Sigmoid colon (tissue), 7 donors: Measurements from ENCODE around the gene APBA3. TPM values are rescaled to one million over a fixed set of nuclear protein-coding genes. Genes with fewer than 3 reads are reported as not detected.

ENCODE experiments used
- DNase-seq: peaks from one replicate; pipeline ENCODE4 v3.0.0-alpha.2; 2019
- H3K27ac ChIP-seq, 4 donors: fragments of 200-600 bp; sonication (generic); one replicate each; pipeline ENCODE4 v1.5.1; 2016 to 2019; ENCODE audit warnings: mild to moderate bottlenecking in 1 of 4
- H3K27me3 ChIP-seq, 3 donors: fragments of 200-600 bp; sonication (generic); one replicate each; pipeline ENCODE4 v1.5.1; 2019; ENCODE audit warnings: mild to moderate bottlenecking in 1 of 3
- H3K36me3 ChIP-seq, 4 donors: fragments of 200-600 bp; sonication (generic); one replicate each; pipeline ENCODE4 v1.5.1; 2016 to 2019
- H3K4me1 ChIP-seq, 4 donors: fragments of 200-600 bp; sonication (generic); one replicate each; pipeline ENCODE4 v1.5.1; 2017 to 2019
- H3K4me3 ChIP-seq, 4 donors: fragments of 200-600 bp; sonication (generic); one replicate each; pipeline ENCODE4 v1.5.1; 2017 to 2019; ENCODE audit warnings: mild to moderate bottlenecking in 2 of 4, moderate library complexity in 1 of 4
- H3K9me3 ChIP-seq, 4 donors: fragments of 200-600 bp in 3 of 4; sonication (generic) in 3 of 4; one replicate each; pipeline versions ENCODE4 v1.5.1 to v1.6.1; 2013 to 2019
- CTCF ChIP-seq, 4 experiments: fragments of 450-650 bp in 3 of 4; fragments of 200-600 bp in 1 of 4; IDR thresholded peaks; one replicate each; pipeline ENCODE4 v1.5.1; 2016 to 2019; ENCODE audit warnings: antibody characterized with exemption in 4 of 4, mild to moderate bottlenecking in 3 of 4, moderate library complexity in 2 of 4
- EP300 ChIP-seq, 4 donors: sonication (generic); formaldehyde crosslinking; IDR thresholded peaks; one replicate each; pipeline ENCODE4 v1.6.1; 2017; ENCODE audit warnings: antibody characterized with exemption in 4 of 4
- POLR2A ChIP-seq, 2 donors: fragments of 450-650 bp; IDR thresholded peaks; one replicate each; pipeline ENCODE4 v1.6.1; 2016; ENCODE audit warnings: antibody characterized with exemption in 2 of 2, mild to moderate bottlenecking in 2 of 2, moderate library complexity in 2 of 2
- POLR2AphosphoS5 ChIP-seq, 4 donors: sonication (generic); formaldehyde crosslinking; IDR thresholded peaks; one replicate each; pipeline ENCODE4 v1.6.1; 2017; ENCODE audit warnings: antibody characterized with exemption in 4 of 4
- WGBS, 2 donors: extraction: QIAGEN DNeasy Blood & Tissue Kit; methylation state at CpG; one replicate each; pipeline ENCODE4 v1.1.7; 2013; 5-methylcytosine and 5-hydroxymethylcytosine counted together
- intact Hi-C: fragments of 100-400 bp; cut with DNase I; formaldehyde crosslinking; loops from one replicate; pipeline ENCODE4 v1.15.1; 2023
- polyA plus RNA-seq, 3 donors: library from polyadenylated mRNA; stranded (reverse); fragments of 200-250 nt; gene quantifications; one replicate each; pipeline ENCODE4 v1.2.3, GENCODE V29; 2013
- total RNA-seq, 4 donors: library from RNA; depleted of rRNA; stranded (reverse); fragments of >200 nt; gene quantifications; one replicate each; pipeline ENCODE4 v1.1.0, GENCODE V29; 2016
- donor health status: healthy with polysubstance abuse.
- donor health status: Bipolar disorder and iron deficiency.
- donor health status: healthy.

The APBA3 gene
- total and polyA plus RNA-seq, 7 donors, result 12.0 to 42.9 (median 17.8) TPM

GRCh38 chr19:3745363-3746045 lies 16.0 kb downstream of the APBA3 start:
- WGBS, 2 donors, result 62 to 68% methylated on average over 8 of the region's 8 CpGs
- no peak overlapping the region for H3K27ac ChIP-seq
- H3K36me3 ChIP-seq, result peaks cover 0 to 12% (median 5%) of the 10 kb centered on the region in 4 donors

GRCh38 chr19:3743486-3743885 lies 18.0 kb downstream of the APBA3 start:
- Histone ChIP-seq H3K4me1 (no peaks in the 10 kb centered on the region), H3K4me3 (no peak overlapping the region), H3K9me3 (no peaks in the 10 kb centered on the region), H3K27ac (no peak overlapping the region), H3K27me3 (peaks cover 0 to 21% (median 0%) of the 10 kb centered on the region in 3 donors), H3K36me3 (no peaks in the 10 kb centered on the region)
- no peak for TF ChIP-seq CTCF (IDR thresholded peaks at IDR 0.05)
- no peak for TF ChIP-seq POLR2A (IDR thresholded peaks at IDR 0.05)
- no peak for TF ChIP-seq EP300 (IDR thresholded peaks at IDR 0.05)
- no peak for TF ChIP-seq POLR2AphosphoS5 (IDR thresholded peaks at IDR 0.05)
- 90 to 97% methylated on average over 2 of the region's 2 CpGs for WGBS, 2 donors
- intact Hi-C loops, result no loop called here
- no peak for DNase-seq

More at GRCh38 chr19:3745363-3746045, 16.0 kb downstream of the APBA3 start:
- Histone ChIP-seq H3K27me3 (peaks cover 0 to 21% (median 0%) of the 10 kb centered on the region in 3 donors), H3K4me3 (no peak overlapping the region), H3K4me1 (no peaks in the 10 kb centered on the region), H3K9me3 (no peaks in the 10 kb centered on the region)
- TF ChIP-seq POLR2A (IDR thresholded peaks at IDR 0.05), result no peak
- no peak for TF ChIP-seq EP300 (IDR thresholded peaks at IDR 0.05)
- TF ChIP-seq POLR2AphosphoS5 (IDR thresholded peaks at IDR 0.05), result no peak
- intact Hi-C loops, result no loop called here
- DNase-seq, result no peak

GRCh38 chr19:3740431-3740830 lies 21.1 kb downstream of the APBA3 start:
- no peaks in the 10 kb centered on the region for H3K36me3 ChIP-seq

GRCh38 chr19:3738477-3739220 lies 22.8 kb downstream of the APBA3 start:
- DNase-seq, result no peak
- H3K4me3 ChIP-seq, result no peak overlapping the region
- no peaks in the 10 kb centered on the region for H3K4me1 ChIP-seq
- H3K27me3 ChIP-seq, result no peaks in the 10 kb centered on the region
- TF ChIP-seq POLR2A (IDR thresholded peaks at IDR 0.05) (no peak), POLR2AphosphoS5 (IDR thresholded peaks at IDR 0.05) (no peak), CTCF (IDR thresholded peaks at IDR 0.05) (no peak), EP300 (IDR thresholded peaks at IDR 0.05) (no peak)
- H3K36me3 ChIP-seq, result no peaks in the 10 kb centered on the region
- no peaks in the 10 kb centered on the region for H3K9me3 ChIP-seq
- H3K27ac ChIP-seq, result no peak overlapping the region
- intact Hi-C loops, result no loop called here
- WGBS, 2 donors, result 93 to 94% methylated on average over 32 of the region's 32 CpGs

More at GRCh38 chr19:3740431-3740830, 21.1 kb downstream of the APBA3 start:
- no peaks in the 10 kb centered on the region for H3K9me3 ChIP-seq
- intact Hi-C loops, result no loop called here
- no peak for DNase-seq
- no peak overlapping the region for H3K4me3 ChIP-seq
- H3K27ac ChIP-seq, result no peak overlapping the region
- H3K27me3 ChIP-seq, result no peaks in the 10 kb centered on the region
- WGBS, 2 donors, result 94 to 95% methylated on average over 24 of the region's 24 CpGs
- no peak for TF ChIP-seq POLR2A (IDR thresholded peaks at IDR 0.05)
- TF ChIP-seq CTCF (IDR thresholded peaks at IDR 0.05), result no peak
- no peak for TF ChIP-seq EP300 (IDR thresholded peaks at IDR 0.05)
- no peak for TF ChIP-seq POLR2AphosphoS5 (IDR thresholded peaks at IDR 0.05)
- H3K4me1 ChIP-seq, result no peaks in the 10 kb centered on the region

- Histone ChIP-seq H3K27ac (no peak overlapping the region), H3K27me3 (no peaks in the 10 kb centered on the region), H3K9me3 (no peaks in the 10 kb centered on the region), H3K4me3 (no peak overlapping the region), H3K4me1 (no peaks in the 10 kb centered on the region), H3K36me3 (no peaks in the 10 kb centered on the region)
- WGBS, 2 donors, result 89 to 91% methylated on average over 10 of the region's 10 CpGs
- no peak for DNase-seq
- no peak for TF ChIP-seq EP300 (IDR thresholded peaks at IDR 0.05)
- no peak for TF ChIP-seq CTCF (IDR thresholded peaks at IDR 0.05)
- intact Hi-C loops, result no loop called here
Observed at GRCh38 chr19:3737487-3738205, 23.8 kb downstream of the APBA3 start.
